Measurements from ENCODE around the gene ZNF3. TPM values are rescaled to one million over a fixed set of nuclear protein-coding genes. Genes with fewer than 3 reads are reported as not detected.

ZNF3 gene
- total and polyA plus RNA-seq, 8 donors = 12.4 to 42.0 (median 25.7) TPM

DNA sequence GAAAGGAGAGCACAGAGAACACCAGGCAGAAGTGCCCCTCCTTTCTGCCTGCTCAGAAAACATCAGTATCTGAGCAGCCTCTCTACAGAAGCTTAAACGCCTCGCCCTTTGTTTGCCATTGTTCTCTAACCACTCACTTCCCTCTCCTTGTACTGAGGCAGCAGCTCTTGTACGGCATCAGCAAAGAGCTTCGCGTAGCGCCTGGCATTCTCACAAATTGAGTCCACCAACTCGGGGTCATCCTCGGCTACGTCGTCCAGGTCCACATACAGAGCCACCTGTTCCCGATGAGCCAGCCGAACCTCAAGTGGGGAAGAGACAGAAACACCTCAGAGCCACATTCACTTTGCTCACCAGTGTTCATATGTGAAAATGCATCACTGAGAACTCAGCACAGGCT lies 17.9 kb upstream of the ZNF3 start:
- TF ChIP-seq, protein P1, sequence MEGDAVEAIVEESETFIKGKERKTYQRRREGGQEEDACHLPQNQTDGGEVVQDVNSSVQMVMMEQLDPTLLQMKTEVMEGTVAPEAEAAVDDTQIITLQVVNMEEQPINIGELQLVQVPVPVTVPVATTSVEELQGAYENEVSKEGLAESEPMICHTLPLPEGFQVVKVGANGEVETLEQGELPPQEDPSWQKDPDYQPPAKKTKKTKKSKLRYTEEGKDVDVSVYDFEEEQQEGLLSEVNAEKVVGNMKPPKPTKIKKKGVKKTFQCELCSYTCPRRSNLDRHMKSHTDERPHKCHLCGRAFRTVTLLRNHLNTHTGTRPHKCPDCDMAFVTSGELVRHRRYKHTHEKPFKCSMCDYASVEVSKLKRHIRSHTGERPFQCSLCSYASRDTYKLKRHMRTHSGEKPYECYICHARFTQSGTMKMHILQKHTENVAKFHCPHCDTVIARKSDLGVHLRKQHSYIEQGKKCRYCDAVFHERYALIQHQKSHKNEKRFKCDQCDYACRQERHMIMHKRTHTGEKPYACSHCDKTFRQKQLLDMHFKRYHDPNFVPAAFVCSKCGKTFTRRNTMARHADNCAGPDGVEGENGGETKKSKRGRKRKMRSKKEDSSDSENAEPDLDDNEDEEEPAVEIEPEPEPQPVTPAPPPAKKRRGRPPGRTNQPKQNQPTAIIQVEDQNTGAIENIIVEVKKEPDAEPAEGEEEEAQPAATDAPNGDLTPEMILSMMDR (IDR thresholded peaks at IDR 0.05) = no peak
- TF ChIP-seq POLR2A (IDR thresholded peaks at IDR 0.05) (no peak), EP300 (IDR thresholded peaks at IDR 0.05) (no peak)
- Histone ChIP-seq H3K4me3 (peak overlapping the region; percentile 87 to 96 (median 90)), H3K9me3 (no peaks in the 10 kb centered on the region), H3K36me3 (peaks cover 57 to 68% (median 66%) of the 10 kb centered on the region in 4 donors), H3K27me3 (no peaks in the 10 kb centered on the region), H3K4me1 (peaks cover 19 to 42% (median 38%) of the 10 kb centered on the region in 4 donors), H3K27ac (peak overlapping the region; percentile 5 to 97 (median 92))
- peak in 1 of 2 donors; percentile 44 for DNase-seq
- 29 to 51% (median 41%) methylated on average over 12 of the region's 12 CpGs for WGBS, 5 donors
- intact Hi-C loops (cut with DNase I; ENCODE audit: low total_unique reads) = no loop called here

DNA sequence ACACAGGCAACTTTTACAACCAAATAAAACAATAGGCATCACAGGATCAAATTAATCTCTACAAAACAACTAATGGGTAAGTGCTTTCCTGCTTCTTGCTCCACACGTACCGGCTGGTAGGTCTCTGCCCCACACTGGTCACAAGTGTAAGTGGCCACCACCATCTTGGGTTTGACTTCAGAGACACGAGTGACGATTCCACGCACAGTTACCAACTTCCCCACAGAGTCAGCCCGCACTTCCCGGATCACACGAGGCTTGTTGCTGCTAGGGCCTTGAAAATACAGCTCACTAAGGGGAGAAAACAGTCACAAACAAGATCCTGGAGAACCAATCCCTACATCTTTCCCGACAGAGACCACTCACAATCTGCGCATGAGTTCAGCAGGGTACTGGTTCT lies 17.4 kb upstream of the ZNF3 start:
- H3K27me3 ChIP-seq = no peaks in the 10 kb centered on the region
- intact Hi-C loops (cut with DNase I; ENCODE audit: low total_unique reads) = no loop called here
- DNase-seq = no peak
- peak overlapping the region in 2 of 5 donors; percentile 5 to 97 for H3K27ac ChIP-seq
- 79 to 86% (median 80%) methylated on average over 10 of the region's 10 CpGs for WGBS, 5 donors
- TF ChIP-seq EP300 (IDR thresholded peaks at IDR 0.05) = no peak
- TF ChIP-seq, protein P1 (IDR thresholded peaks at IDR 0.05) = no peak
- no peak for TF ChIP-seq POLR2A (IDR thresholded peaks at IDR 0.05)
- TF ChIP-seq POLR2AphosphoS5 (IDR thresholded peaks at IDR 0.05) = no peak
- H3K4me3 ChIP-seq = peak overlapping the region in 2 of 4 donors; percentile 91 to 96
- peaks cover 19 to 47% (median 42%) of the 10 kb centered on the region in 4 donors for H3K4me1 ChIP-seq
- H3K36me3 ChIP-seq = peaks cover 58 to 68% (median 66%) of the 10 kb centered on the region in 4 donors
- no peaks in the 10 kb centered on the region for H3K9me3 ChIP-seq

DNA sequence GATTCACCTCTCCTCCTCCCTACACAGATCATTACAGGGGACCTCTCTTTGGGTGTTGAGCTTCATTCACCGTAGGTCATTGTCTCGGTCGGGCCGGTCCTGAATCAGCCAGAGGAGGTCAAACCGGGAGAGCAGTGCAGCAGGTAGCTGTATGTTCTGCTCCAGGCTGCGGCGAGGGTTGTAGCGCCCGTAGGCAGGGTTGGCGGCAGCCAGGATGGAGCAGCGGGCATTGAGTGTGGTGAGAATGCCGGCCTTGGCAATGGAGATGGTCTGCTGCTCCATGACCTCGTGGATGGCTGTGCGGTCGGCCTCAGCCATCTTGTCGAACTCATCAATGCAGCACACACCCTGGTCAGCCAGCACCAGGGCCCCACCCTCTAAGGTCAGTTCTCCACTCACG lies 14.2 kb upstream of the ZNF3 start:
- DNase-seq = no peak
- Histone ChIP-seq H3K9me3 (no peaks in the 10 kb centered on the region), H3K27me3 (no peaks in the 10 kb centered on the region), H3K36me3 (peaks cover 83 to 90% (median 88%) of the 10 kb centered on the region in 4 donors), H3K4me3 (no peak overlapping the region), H3K27ac (no peak overlapping the region), H3K4me1 (peaks cover 12 to 53% (median 34%) of the 10 kb centered on the region in 4 donors)
- WGBS, 5 donors = 88 to 93% (median 91%) methylated on average over 16 to 17 of the region's 17 CpGs
- intact Hi-C loops (cut with DNase I; ENCODE audit: low total_unique reads) = no loop called here
- TF ChIP-seq POLR2A (IDR thresholded peaks at IDR 0.05) (no peak), EP300 (IDR thresholded peaks at IDR 0.05) (no peak), POLR2AphosphoS5 (IDR thresholded peaks at IDR 0.05) (no peak)
- TF ChIP-seq, protein P1 (IDR thresholded peaks at IDR 0.05) = no peak

DNA sequence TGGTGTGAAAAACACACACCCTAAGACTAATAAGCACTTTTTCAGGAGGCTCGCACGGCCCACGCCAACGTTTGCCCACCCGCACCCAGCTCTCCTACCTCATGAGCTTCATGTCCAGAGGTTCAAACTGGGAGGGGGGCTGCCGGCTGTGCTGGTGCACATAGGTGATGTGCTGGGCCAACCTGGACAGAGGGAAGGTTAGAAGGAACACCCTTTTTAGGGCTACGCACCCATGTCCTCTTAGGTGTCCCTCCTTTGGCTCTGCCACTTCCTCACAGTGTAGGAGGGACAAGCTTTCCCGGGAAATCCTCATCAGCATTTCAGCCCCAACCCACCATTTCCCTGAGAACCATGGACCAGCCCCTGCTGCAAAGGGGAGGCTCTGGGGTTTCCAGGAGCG lies 13.8 kb upstream of the ZNF3 start:
- no peak for TF ChIP-seq POLR2A (IDR thresholded peaks at IDR 0.05)
- no peak for TF ChIP-seq POLR2AphosphoS5 (IDR thresholded peaks at IDR 0.05)
- no peak for TF ChIP-seq EP300 (IDR thresholded peaks at IDR 0.05)
- TF ChIP-seq, protein P1 (IDR thresholded peaks at IDR 0.05) = no peak
- no peak overlapping the region for H3K27ac ChIP-seq
- peaks cover 87 to 94% (median 92%) of the 10 kb centered on the region in 4 donors for H3K36me3 ChIP-seq
- intact Hi-C loops (cut with DNase I; ENCODE audit: low total_unique reads) = no loop called here
- WGBS, 5 donors = 76 to 82% (median 79%) methylated on average over 9 of the region's 9 CpGs
- no peaks in the 10 kb centered on the region for H3K27me3 ChIP-seq
- H3K9me3 ChIP-seq = no peaks in the 10 kb centered on the region
- H3K4me3 ChIP-seq = no peak overlapping the region
- DNase-seq = no peak
- H3K4me1 ChIP-seq = peaks cover 12 to 53% (median 34%) of the 10 kb centered on the region in 4 donors
